Testis (tissue), 2 donors: Measurements from ENCODE around the gene PPP2R5B.

Experiments
- POLR2A ChIP-seq: fragments of 450-650 bp; IDR thresholded peaks from one replicate; pipeline ENCODE4 v1.6.1; 2017; ENCODE audit warnings: antibody characterized with exemption, mild to moderate bottlenecking, moderate library complexity
- TF ChIP-seq, protein P1 (sequence below), 3 experiments: fragments of 450-650 bp in 2 of 3; fragments of 200-600 bp in 1 of 3; sonication (generic) in 1 of 3; IDR thresholded peaks; one replicate each; pipeline ENCODE4 v1.5.1; 2016 to 2019; ENCODE audit warnings: antibody characterized with exemption in 3 of 3, mild to moderate bottlenecking in 2 of 3, moderate library complexity in 1 of 3

- TF ChIP-seq, protein P1, sequence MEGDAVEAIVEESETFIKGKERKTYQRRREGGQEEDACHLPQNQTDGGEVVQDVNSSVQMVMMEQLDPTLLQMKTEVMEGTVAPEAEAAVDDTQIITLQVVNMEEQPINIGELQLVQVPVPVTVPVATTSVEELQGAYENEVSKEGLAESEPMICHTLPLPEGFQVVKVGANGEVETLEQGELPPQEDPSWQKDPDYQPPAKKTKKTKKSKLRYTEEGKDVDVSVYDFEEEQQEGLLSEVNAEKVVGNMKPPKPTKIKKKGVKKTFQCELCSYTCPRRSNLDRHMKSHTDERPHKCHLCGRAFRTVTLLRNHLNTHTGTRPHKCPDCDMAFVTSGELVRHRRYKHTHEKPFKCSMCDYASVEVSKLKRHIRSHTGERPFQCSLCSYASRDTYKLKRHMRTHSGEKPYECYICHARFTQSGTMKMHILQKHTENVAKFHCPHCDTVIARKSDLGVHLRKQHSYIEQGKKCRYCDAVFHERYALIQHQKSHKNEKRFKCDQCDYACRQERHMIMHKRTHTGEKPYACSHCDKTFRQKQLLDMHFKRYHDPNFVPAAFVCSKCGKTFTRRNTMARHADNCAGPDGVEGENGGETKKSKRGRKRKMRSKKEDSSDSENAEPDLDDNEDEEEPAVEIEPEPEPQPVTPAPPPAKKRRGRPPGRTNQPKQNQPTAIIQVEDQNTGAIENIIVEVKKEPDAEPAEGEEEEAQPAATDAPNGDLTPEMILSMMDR (IDR thresholded peaks at IDR 0.05), result no peak
- TF ChIP-seq POLR2A, result no peak
Measured at GRCh38 chr11:64875369-64876228, 48.9 kb upstream of the PPP2R5B start.
